Islet precursor cell (in vitro differentiated cells): ENCODE results near the gene STAC3.

Experiments
- DNase-seq: peaks from one replicate; pipeline ENCODE4 v3.0.0-alpha.2; 2018

Gene STAC3

DNA sequence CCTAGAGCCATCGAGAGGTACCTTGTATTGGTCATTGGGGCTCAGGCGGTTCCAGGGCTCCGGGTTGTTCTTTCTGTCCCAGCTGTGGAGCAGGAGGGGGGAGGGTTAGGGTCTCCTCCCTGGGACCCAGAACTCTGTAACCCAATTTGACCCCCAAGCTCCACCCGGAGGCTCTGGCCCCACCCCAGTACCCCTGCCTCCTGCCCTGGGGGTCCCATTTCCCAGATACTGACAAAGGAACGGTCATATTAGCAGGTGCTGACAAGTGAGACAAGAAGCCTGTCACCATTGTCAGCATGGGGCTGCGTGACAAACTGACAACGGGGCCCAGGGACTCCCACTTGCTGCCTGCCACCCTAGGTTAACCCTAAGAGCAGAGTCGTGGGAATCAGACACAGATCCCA, 15.3 kb downstream of the STAC3 start:
- DNase-seq = peak; percentile 57

- peak; percentile 90 for DNase-seq
Measured at GRCh38 chr12:57235017-57235727, 15.8 kb downstream of the STAC3 start.

- DNase-seq = peak; percentile 55
Measured at GRCh38 chr12:57234571-57235016, 16.4 kb downstream of the STAC3 start.

- no peak for DNase-seq
Measured at GRCh38 chr12:57234233-57234570, 16.8 kb downstream of the STAC3 start.

GRCh38 chr12:57233357-57234232, 17.4 kb downstream of the STAC3 start:
- DNase-seq = no peak

GRCh38 chr12:57232156-57232756, 18.7 kb downstream of the STAC3 start:
- DNase-seq = no peak

- DNase-seq = no peak
Measured at GRCh38 chr12:57231276-57232021, 19.5 kb downstream of the STAC3 start.

GRCh38 chr12:57230381-57231155, 20.4 kb downstream of the STAC3 start:
- DNase-seq = no peak

DNA sequence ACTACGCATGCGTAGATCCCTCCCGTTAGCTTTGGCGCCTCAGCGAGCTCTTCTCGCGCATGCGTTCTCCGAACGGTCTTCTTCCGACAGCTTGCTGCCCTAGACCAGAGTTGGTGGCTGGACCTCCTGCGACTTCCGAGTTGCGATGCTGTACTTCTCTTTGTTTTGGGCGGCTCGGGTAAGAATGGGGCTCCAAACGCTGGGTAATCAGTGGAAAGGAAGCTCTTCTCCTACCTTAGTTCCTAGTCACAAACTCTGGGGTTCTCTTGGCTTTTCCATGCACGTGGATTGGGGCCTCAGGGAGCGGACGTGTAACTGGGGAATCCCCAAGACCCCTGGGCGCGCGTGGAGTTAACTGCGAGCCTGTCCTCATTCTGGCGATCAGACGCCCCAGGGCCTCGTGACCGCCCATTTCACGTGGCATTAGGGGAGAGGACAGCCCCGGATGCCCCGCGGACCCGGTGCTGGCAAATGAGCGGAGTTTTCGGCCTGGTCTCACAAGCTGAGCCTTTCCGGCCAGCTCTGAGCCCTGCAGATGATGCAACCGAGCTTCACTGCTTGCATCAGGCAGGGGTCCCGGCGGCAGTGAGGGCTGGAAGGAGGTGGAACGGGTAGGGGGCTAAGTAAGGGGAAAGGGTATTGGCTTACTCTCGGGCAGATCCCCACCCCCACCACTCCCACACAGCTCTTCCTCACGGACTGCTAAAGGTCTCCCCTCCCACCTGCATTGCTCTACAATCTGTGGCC, 21.2 kb downstream of the STAC3 start, which contains the start of gene SHMT2:
TSS of gene SHMT2 (plus strand) at position 78 of the 747 bp plus-strand sequence. CDS start at position 146, 68 bp downstream.
- DNase-seq = peak; percentile 98

DNA sequence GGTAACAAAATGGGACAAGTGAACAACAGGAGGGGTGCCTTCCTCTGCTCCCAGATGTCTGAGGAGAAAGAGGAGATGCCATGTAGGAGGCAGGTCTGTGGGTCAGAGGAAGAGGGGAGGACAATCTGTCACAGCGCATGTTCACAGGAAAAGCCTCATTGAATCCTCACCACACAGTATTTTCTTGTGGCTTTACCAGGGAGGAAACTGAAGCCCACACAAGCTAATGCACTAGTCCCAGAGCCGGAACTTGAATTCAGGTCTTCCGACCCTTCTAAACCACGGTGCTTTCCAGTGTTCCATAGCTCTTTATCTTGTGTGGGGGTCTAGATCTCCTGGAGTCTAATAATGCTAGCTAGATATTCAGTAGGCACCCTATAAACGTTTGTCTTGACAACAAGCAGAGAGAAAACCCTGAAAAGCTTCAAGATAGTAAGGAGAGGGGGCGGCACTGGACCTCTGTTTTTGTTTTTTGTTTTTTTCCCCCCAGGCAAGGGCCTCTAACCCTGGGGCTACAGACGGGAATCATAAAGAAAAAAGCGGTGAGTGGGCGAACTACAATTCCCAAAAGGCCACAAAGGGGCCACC, 21.8 kb downstream of the STAC3 start:
- no peak for DNase-seq

DNA sequence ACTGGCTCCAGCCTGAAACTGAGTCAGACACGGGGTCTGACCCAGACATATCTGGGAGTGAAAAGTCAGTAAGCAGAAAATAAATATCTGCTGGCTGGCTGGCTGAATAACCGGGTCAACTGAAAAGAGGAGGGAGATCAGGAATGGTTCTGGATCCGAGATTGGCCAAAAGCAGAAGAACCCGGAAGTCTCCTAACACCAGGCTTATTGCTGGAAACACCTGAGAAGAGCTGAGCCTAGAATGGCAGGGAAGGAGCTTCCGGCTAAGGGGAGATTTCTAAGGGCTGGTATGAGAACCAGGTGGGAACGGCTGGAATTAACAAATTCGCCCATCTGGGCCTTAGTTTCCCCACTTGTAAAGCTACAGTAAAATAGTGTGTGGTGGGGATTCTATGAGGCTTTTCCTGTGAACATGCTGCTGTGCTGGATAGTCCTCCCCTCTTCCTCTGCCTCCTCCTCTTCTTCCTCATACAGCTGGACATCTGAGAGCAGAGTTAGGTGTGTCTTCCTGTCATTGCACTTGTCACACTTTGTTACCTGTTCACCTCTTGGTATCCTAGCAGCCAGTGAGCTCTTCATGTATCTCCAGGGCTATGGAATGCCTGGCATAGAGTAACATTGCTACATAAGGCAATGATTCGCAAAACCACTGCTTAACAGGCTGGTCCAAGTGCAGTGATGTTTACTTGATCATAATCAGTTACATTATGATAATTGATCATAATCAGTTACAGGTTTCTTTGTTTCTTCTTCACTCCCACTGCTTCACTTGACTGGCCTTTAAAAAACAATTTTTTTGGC, 23.5 kb downstream of the STAC3 start:
- DNase-seq = no peak

GRCh38 chr12:57226588-57227314, 24.2 kb downstream of the STAC3 start:
- DNase-seq = no peak

- DNase-seq = no peak
Measured at GRCh38 chr12:57225680-57226210, 25.2 kb downstream of the STAC3 start.

GRCh38 chr12:57224973-57225679, 25.9 kb downstream of the STAC3 start:
- peak; percentile 91 for DNase-seq

- no peak for DNase-seq
Measured at GRCh38 chr12:57224278-57224972, 26.6 kb downstream of the STAC3 start.

- no peak for DNase-seq
Measured at GRCh38 chr12:57223191-57224165, 27.5 kb downstream of the STAC3 start.
